Progenitor cell of endocrine pancreas (in vitro differentiated cells): ENCODE results near the gene SLC35C1. TPM values are rescaled to one million over a fixed set of nuclear protein-coding genes. Genes with fewer than 3 reads are reported as not detected.
A peak's percentile ranks its signal among the peaks of the same experiment; 100 is the strongest.
"Not testable (repeated sequence)": the region's sequence is repeated elsewhere in the genome, so short reads cannot be mapped to it uniquely, and the experiment has no call there.

Experiments
- DNase-seq: peaks from one replicate; pipeline ENCODE4 v3.0.0; 2021; ENCODE audit warnings: low spot score; ENCODE audit not compliant: unreplicated experiment
- H3K27ac Mint-ChIP-seq: 2 replicates; pipeline ENCODE4 v1.8.0; 2021; ENCODE audit warnings: mild to moderate bottlenecking, moderate library complexity, mixed read lengths
- H3K27me3 Mint-ChIP-seq: 2 replicates; pipeline ENCODE4 v1.8.0; 2021; ENCODE audit warnings: mixed read lengths
- H3K36me3 Mint-ChIP-seq: 2 replicates; pipeline ENCODE4 v1.8.0; 2022; ENCODE audit warnings: mixed read lengths; ENCODE audit not compliant: insufficient read depth
- H3K4me1 Mint-ChIP-seq: 2 replicates; pipeline ENCODE4 v1.8.0; 2021; ENCODE audit warnings: low read depth, mixed read lengths
- H3K4me3 Mint-ChIP-seq: 2 replicates; pipeline ENCODE4 v1.8.0; 2021; ENCODE audit warnings: low read depth, mild to moderate bottlenecking, moderate library complexity, mixed read lengths
- H3K9me3 Mint-ChIP-seq: 2 replicates; pipeline ENCODE4 v1.8.0; 2021; ENCODE audit warnings: low read depth, mixed read lengths
- CTCF ChIP-seq: fragments of 200-600 bp; sonication (generic); IDR thresholded peaks from one replicate; pipeline ENCODE4 v1.5.0; 2021; ENCODE audit warnings: antibody characterized with exemption, mild to moderate bottlenecking; ENCODE audit not compliant: unreplicated experiment
- total RNA-seq: library from RNA; stranded (reverse); gene quantifications from 2 replicates; pipeline ENCODE4 v1.2.1, GENCODE V29; 2021

The SLC35C1 gene
- total RNA-seq, 1 donor from 2014 or later: 14.0 TPM

- Mint-ChIP-seq H3K4me3 (peak overlapping the region; percentile 90), H3K4me1 (peaks cover 13% of the 10 kb centered on the region), H3K9me3 (no peaks in the 10 kb centered on the region), H3K36me3 (peaks cover 5% of the 10 kb centered on the region), H3K27me3 (peaks cover 8% of the 10 kb centered on the region), H3K27ac (no peak overlapping the region)
- TF ChIP-seq CTCF: no peak
- no peak for DNase-seq
These were observed 2.9 kb downstream of the SLC35C1 start for GRCh38 chr11:45807792-45808238.

- H3K9me3 Mint-ChIP-seq, H3K27ac Mint-ChIP-seq, DNase-seq, H3K36me3 Mint-ChIP-seq, H3K4me3 Mint-ChIP-seq, H3K27me3 Mint-ChIP-seq: not testable (repeated sequence)
- H3K4me1 Mint-ChIP-seq: peaks cover 13% of the 10 kb centered on the region
These were observed 3.5 kb downstream of the SLC35C1 start for GRCh38 chr11:45808427-45808826.

GRCh38 chr11:45809456-45810395, 4.8 kb downstream of the SLC35C1 start:
- no peak for DNase-seq
- Mint-ChIP-seq H3K36me3 (peaks cover 5% of the 10 kb centered on the region), H3K9me3 (no peaks in the 10 kb centered on the region), H3K4me1 (peaks cover 13% of the 10 kb centered on the region), H3K27ac (no peak overlapping the region), H3K27me3 (no peaks in the 10 kb centered on the region), H3K4me3 (no peak overlapping the region)
- TF ChIP-seq CTCF: no peak

GRCh38 chr11:45810431-45811108, 5.6 kb downstream of the SLC35C1 start:
- no peak overlapping the region for H3K4me3 Mint-ChIP-seq
- no peak for TF ChIP-seq CTCF
- H3K27ac Mint-ChIP-seq: peak overlapping the region; percentile 84

GRCh38 chr11:45811109-45811435, 6.1 kb downstream of the SLC35C1 start:
- Mint-ChIP-seq H3K27ac (peak overlapping the region; percentile 84), H3K27me3 (no peaks in the 10 kb centered on the region), H3K4me3 (no peak overlapping the region), H3K9me3 (no peaks in the 10 kb centered on the region), H3K36me3 (peaks cover 5% of the 10 kb centered on the region), H3K4me1 (peaks cover 11% of the 10 kb centered on the region)
- TF ChIP-seq CTCF: no peak
- DNase-seq: no peak

More at GRCh38 chr11:45810431-45811108, 5.6 kb downstream of the SLC35C1 start:
- Mint-ChIP-seq H3K36me3 (peaks cover 5% of the 10 kb centered on the region), H3K4me1 (peaks cover 13% of the 10 kb centered on the region), H3K9me3 (no peaks in the 10 kb centered on the region), H3K27me3 (no peaks in the 10 kb centered on the region)
- no peak for DNase-seq
